IPS-20b (cell line): Measurements from ENCODE around the gene ENPP3.

Experiments
- H3K27ac ChIP-seq: one replicate; pipeline ENCODE4 v1.5.1; 2013; ENCODE audit warnings: low read length
- H3K27me3 ChIP-seq: 2 replicates; pipeline ENCODE4 v1.6.1; 2013; ENCODE audit warnings: mild to moderate bottlenecking, low read length, inconsistent platforms; ENCODE audit not compliant: insufficient read depth
- H3K36me3 ChIP-seq: 2 replicates; pipeline ENCODE4 v1.6.1; 2013; ENCODE audit warnings: low read depth, mild to moderate bottlenecking, inconsistent platforms, low read length, moderate library complexity; ENCODE audit not compliant: insufficient read depth
- H3K4me1 ChIP-seq: 2 replicates; pipeline ENCODE4 v1.6.1; 2013; ENCODE audit warnings: mild to moderate bottlenecking, control low read depth, inconsistent platforms, low read length, moderate library complexity; ENCODE audit not compliant: insufficient read depth
- H3K4me3 ChIP-seq: 2 replicates; pipeline ENCODE4 v1.5.1; 2013; ENCODE audit warnings: mild to moderate bottlenecking, low read length, inconsistent platforms
- H3K9ac ChIP-seq: 2 replicates; pipeline ENCODE4 v1.6.1; 2013; ENCODE audit warnings: low read depth, mild to moderate bottlenecking, inconsistent platforms, low read length, moderate library complexity
- H3K9me3 ChIP-seq: 2 replicates; pipeline ENCODE4 v1.6.1; 2013; ENCODE audit warnings: mild to moderate bottlenecking, low read depth, low read length, inconsistent platforms; ENCODE audit not compliant: insufficient read depth

ENPP3 gene

GRCh38 chr6:131628726-131629125, 8.4 kb upstream of the ENPP3 start:
- peak overlapping the region; percentile 24; the same call in 1 of the 2 replicates for H3K4me3 ChIP-seq
- no peaks in the 10 kb centered on the region for H3K9me3 ChIP-seq
- H3K36me3 ChIP-seq, result peaks cover 12% of the 10 kb centered on the region
- H3K27ac ChIP-seq, result no peak overlapping the region
- no peak overlapping the region for H3K9ac ChIP-seq
- H3K4me1 ChIP-seq, result no peaks in the 10 kb centered on the region
- no peaks in the 10 kb centered on the region for H3K27me3 ChIP-seq

GRCh38 chr6:131629651-131630050, 7.5 kb upstream of the ENPP3 start:
- Histone ChIP-seq H3K9ac (no peak overlapping the region), H3K4me1 (no peaks in the 10 kb centered on the region), H3K27ac (no peak overlapping the region), H3K36me3 (peaks cover 3% of the 10 kb centered on the region; the same call in 1 of the 2 replicates), H3K9me3 (no peaks in the 10 kb centered on the region), H3K27me3 (no peaks in the 10 kb centered on the region), H3K4me3 (no peak overlapping the region)

- Histone ChIP-seq H3K9me3 (no peaks in the 10 kb centered on the region), H3K4me3 (no peak overlapping the region), H3K36me3 (no peaks in the 10 kb centered on the region), H3K4me1 (no peaks in the 10 kb centered on the region), H3K27ac (no peak overlapping the region), H3K9ac (no peak overlapping the region), H3K27me3 (no peaks in the 10 kb centered on the region)
Measured at GRCh38 chr6:131631625-131632289, 5.3 kb upstream of the ENPP3 start.

- Histone ChIP-seq H3K36me3 (no peaks in the 10 kb centered on the region), H3K9me3 (no peaks in the 10 kb centered on the region), H3K9ac (no peak overlapping the region), H3K4me3 (no peak overlapping the region), H3K27ac (no peak overlapping the region), H3K27me3 (no peaks in the 10 kb centered on the region), H3K4me1 (no peaks in the 10 kb centered on the region)
Measured at GRCh38 chr6:131635384-131636340, 1.4 kb upstream of the ENPP3 start.

GRCh38 chr6:131638013-131638412, 911 bp downstream of the ENPP3 start:
- no peak overlapping the region for H3K4me3 ChIP-seq
- no peaks in the 10 kb centered on the region for H3K4me1 ChIP-seq
- no peaks in the 10 kb centered on the region for H3K27me3 ChIP-seq
- H3K9me3 ChIP-seq, result no peaks in the 10 kb centered on the region
- no peak overlapping the region for H3K9ac ChIP-seq
- no peak overlapping the region for H3K27ac ChIP-seq
- H3K36me3 ChIP-seq, result no peaks in the 10 kb centered on the region

GRCh38 chr6:131640100-131640499, 3.0 kb downstream of the ENPP3 start:
- no peaks in the 10 kb centered on the region for H3K36me3 ChIP-seq
- H3K4me1 ChIP-seq, result no peaks in the 10 kb centered on the region
- H3K9me3 ChIP-seq, result no peaks in the 10 kb centered on the region
- no peak overlapping the region for H3K9ac ChIP-seq
- H3K27me3 ChIP-seq, result peaks cover 5% of the 10 kb centered on the region; the same call in 1 of the 2 replicates
- no peak overlapping the region for H3K4me3 ChIP-seq
- no peak overlapping the region for H3K27ac ChIP-seq

GRCh38 chr6:131640576-131640975, 3.5 kb downstream of the ENPP3 start:
- H3K4me1 ChIP-seq, result no peaks in the 10 kb centered on the region
- H3K4me3 ChIP-seq, result no peak overlapping the region
- H3K9ac ChIP-seq, result no peak overlapping the region
- H3K27ac ChIP-seq, result no peak overlapping the region
- H3K9me3 ChIP-seq, result no peaks in the 10 kb centered on the region
- H3K27me3 ChIP-seq, result peaks cover 9% of the 10 kb centered on the region; the same call in 1 of the 2 replicates
- H3K36me3 ChIP-seq, result no peaks in the 10 kb centered on the region

GRCh38 chr6:131641554-131641953, 4.5 kb downstream of the ENPP3 start:
- H3K36me3 ChIP-seq, result no peaks in the 10 kb centered on the region
- H3K9ac ChIP-seq, result no peak overlapping the region
- H3K9me3 ChIP-seq, result no peaks in the 10 kb centered on the region
- no peak overlapping the region for H3K4me3 ChIP-seq
- no peaks in the 10 kb centered on the region for H3K4me1 ChIP-seq
- no peak overlapping the region for H3K27ac ChIP-seq
- H3K27me3 ChIP-seq, result peaks cover 9% of the 10 kb centered on the region; the same call in 1 of the 2 replicates

GRCh38 chr6:131642565-131642964, 5.5 kb downstream of the ENPP3 start:
- H3K4me3 ChIP-seq, result no peak overlapping the region
- H3K4me1 ChIP-seq, result no peaks in the 10 kb centered on the region
- H3K27me3 ChIP-seq, result peaks cover 9% of the 10 kb centered on the region; the same call in 1 of the 2 replicates
- H3K27ac ChIP-seq, result no peak overlapping the region
- H3K9me3 ChIP-seq, result no peaks in the 10 kb centered on the region
- no peak overlapping the region for H3K9ac ChIP-seq
- H3K36me3 ChIP-seq, result no peaks in the 10 kb centered on the region

- no peaks in the 10 kb centered on the region for H3K4me1 ChIP-seq
- H3K27ac ChIP-seq, result no peak overlapping the region
- no peak overlapping the region for H3K4me3 ChIP-seq
- peaks cover 9% of the 10 kb centered on the region; the same call in 1 of the 2 replicates for H3K27me3 ChIP-seq
- no peaks in the 10 kb centered on the region for H3K9me3 ChIP-seq
- H3K9ac ChIP-seq, result no peak overlapping the region
- no peaks in the 10 kb centered on the region for H3K36me3 ChIP-seq
Measured at GRCh38 chr6:131642987-131643611, 6.0 kb downstream of the ENPP3 start.

GRCh38 chr6:131643855-131644460, 6.9 kb downstream of the ENPP3 start:
- Histone ChIP-seq H3K27me3 (peaks cover 9% of the 10 kb centered on the region; the same call in 1 of the 2 replicates), H3K36me3 (no peaks in the 10 kb centered on the region), H3K9me3 (no peaks in the 10 kb centered on the region), H3K27ac (no peak overlapping the region), H3K4me1 (no peaks in the 10 kb centered on the region), H3K9ac (no peak overlapping the region), H3K4me3 (no peak overlapping the region)
